Measurements from ENCODE around the gene SCLY.

The SCLY gene

GRCh38 chr2:238039985-238040384 is 20.8 kb upstream of the SCLY start:
- TF ChIP-seq CTCF (IDR thresholded peaks at IDR 0.05; ENCODE audit: low read depth, low read length, missing control alignments) = no peak
- no peak for DNase-seq (ENCODE audit: low read depth)
- H3K4me3 ChIP-seq (ENCODE audit: low read depth, low read length) = no peak overlapping the region

GRCh38 chr2:238040918-238041317 is 19.9 kb upstream of the SCLY start:
- H3K4me3 ChIP-seq (ENCODE audit: low read depth, low read length) = no peak overlapping the region
- no peak for DNase-seq (ENCODE audit: low read depth)
- no peak for TF ChIP-seq CTCF (IDR thresholded peaks at IDR 0.05; ENCODE audit: low read depth, low read length, missing control alignments)

DNA sequence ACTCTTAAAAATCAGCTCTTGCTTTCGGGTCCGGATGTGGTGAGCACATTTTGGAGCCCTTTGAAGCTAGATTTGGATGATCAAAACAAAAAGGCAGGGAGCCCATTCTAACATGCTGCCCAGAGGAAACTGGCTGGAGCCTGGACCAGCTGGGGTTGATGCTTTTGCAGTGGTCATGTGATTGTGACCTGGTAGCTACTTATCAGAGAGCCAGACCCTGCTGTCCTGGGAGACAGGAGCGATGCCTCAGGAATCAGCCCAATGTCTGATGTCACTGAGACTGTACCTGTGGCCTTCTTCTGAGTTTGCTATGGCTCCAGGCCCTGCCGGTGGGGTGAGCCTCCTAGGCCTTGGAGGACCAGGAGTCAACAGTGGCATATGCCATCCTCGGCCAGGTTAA is 18.7 kb upstream of the SCLY start:
- H3K4me3 ChIP-seq (ENCODE audit: low read depth, low read length) = no peak overlapping the region
- no peak for TF ChIP-seq CTCF (IDR thresholded peaks at IDR 0.05; ENCODE audit: low read depth, low read length, missing control alignments)
- DNase-seq (ENCODE audit: low read depth) = no peak

- DNase-seq (ENCODE audit: low read depth) = no peak
- TF ChIP-seq CTCF (IDR thresholded peaks at IDR 0.05; ENCODE audit: low read depth, low read length, missing control alignments) = no peak
- H3K4me3 ChIP-seq (ENCODE audit: low read depth, low read length) = no peak overlapping the region
Measured at GRCh38 chr2:238042849-238043584, 17.8 kb upstream of the SCLY start.

GRCh38 chr2:238043851-238044250 is 16.9 kb upstream of the SCLY start:
- no peak for DNase-seq (ENCODE audit: low read depth)
- H3K4me3 ChIP-seq (ENCODE audit: low read depth, low read length) = no peak overlapping the region
- no peak for TF ChIP-seq CTCF (IDR thresholded peaks at IDR 0.05; ENCODE audit: low read depth, low read length, missing control alignments)

DNA sequence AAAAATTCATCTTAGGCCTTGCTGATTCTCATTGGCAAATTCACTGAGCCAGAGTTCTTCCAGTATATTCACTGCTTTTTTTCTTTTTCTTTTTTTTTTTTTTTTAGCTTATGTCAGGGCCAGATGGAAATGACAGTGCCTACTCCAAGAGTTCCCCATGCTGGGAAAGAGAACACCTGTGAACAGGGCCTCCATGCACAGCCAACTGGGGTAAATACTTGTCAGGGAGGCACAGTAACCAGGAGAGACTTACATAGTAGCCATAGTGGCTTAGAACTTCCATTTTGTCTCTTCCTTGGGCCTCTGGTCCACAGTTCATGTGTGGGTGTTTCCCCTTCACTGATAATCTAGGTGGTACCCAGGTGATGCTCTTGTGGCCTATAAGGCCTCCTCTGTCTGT is 15.2 kb upstream of the SCLY start:
- no peak overlapping the region for H3K4me3 ChIP-seq (ENCODE audit: low read depth, low read length)
- DNase-seq (ENCODE audit: low read depth) = no peak
- TF ChIP-seq CTCF (IDR thresholded peaks at IDR 0.05; ENCODE audit: low read depth, low read length, missing control alignments) = no peak

DNA sequence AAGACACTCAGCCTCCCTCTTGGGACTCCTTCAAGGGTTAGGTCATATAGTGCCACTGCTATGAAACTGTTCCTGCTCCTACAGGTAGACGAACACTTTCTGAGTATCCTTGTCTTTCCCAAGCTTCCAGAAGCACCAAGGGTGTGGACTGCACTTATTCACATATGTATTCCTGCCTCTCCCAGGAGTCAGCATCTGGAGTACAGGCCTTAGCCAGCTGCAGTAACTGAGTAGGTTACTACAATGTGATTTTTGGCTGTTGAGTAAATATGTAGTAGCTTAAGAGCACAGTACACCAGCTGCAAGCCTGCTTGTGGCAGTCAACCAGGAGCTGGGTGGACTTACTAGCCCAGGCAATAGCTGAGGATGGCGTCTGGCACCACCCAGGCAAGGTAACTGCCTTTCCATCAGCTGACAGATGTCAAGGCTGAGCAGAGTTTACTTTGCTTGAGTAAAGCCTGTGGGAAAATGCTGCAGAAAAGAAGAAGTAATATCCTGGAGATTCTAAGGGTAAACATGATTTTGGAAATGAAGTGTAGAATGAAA is 14.0 kb upstream of the SCLY start:
- no peak for DNase-seq (ENCODE audit: low read depth)
- no peak for TF ChIP-seq CTCF (IDR thresholded peaks at IDR 0.05; ENCODE audit: low read depth, low read length, missing control alignments)
- no peak overlapping the region for H3K4me3 ChIP-seq (ENCODE audit: low read depth, low read length)

All from GM12864 (cell line).